SKM-1 (cell line): ENCODE data around the gene SPATA13.
"Not testable (repeated sequence)": the region's sequence is repeated elsewhere in the genome, so short reads cannot be mapped to it uniquely, and the experiment has no call there.

Source experiments
- DNase-seq: peaks from one replicate; lab custom pipeline; 2025; ENCODE audit not compliant: unreplicated experiment; lab: John Stamatoyannopoulos, UW

SPATA13 gene

DNA sequence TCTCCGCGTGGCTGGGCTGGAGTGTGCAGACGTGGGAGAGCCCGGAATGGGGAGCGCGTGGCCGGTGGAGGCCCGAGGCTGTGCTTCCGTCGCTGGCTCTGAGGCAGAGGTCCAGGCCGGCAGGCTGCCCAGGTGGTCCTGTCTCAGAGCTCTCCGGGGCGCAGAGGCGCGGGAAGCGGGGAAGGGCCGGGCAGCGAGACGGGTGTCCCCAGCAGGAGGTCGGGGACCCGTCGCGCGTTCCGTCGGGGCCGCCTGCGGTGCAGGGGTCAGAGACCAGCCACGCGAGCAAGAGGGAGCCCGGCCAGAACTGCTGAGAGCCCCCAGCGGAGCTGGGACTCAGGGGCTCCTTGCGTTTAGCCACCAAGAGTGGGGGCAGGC is 147.5 kb downstream of the SPATA13 start:
- no peak for DNase-seq

DNA sequence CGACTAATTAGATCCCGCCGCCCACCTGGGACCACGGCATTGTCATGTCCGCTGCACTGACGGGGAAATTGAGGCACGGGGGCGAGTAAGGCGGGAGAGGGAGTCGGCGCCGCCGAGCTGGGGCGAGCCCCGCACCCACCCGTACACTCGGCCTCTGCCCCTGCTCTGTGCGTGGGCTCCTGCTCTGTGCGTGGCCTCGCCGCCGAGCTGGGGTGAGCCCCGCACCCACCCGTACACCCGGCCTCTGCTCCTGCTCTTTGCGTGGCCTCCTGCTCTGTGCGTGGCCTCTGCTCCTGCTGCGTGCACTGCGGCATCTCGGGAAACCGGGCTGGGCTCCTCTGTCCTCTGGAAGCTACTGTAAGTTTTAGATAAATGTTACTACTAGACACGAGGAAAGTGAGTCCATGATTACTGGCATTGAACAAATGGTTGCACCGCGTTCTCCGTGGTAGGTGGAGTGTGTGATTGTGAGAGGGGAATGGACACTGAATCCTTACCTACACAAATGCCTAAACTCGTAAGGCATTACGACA is 148.0 kb downstream of the SPATA13 start:
- no peak for DNase-seq

DNA sequence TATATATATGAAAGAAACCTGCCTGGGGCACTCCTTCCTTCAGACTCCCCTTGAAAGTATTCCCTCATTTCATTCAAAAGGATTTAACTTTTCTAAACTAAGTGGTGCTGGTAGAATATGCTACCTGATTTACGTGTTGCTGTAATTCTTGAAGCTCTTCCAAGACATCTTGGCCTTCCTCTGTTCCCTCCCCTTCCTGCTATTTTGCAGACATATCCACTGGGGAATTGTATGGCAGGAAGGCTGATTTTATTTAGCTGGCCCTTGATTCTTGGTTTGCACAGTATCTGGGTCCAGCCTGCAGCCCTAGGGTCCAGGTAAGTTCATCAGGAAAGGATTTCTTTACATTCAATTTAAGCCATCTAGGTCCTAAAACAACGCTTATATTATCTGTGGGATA is 148.8 kb downstream of the SPATA13 start, which contains the start of gene C1QTNF9:
Gene C1QTNF9 (plus strand): TSS at position 281 of the 400 bp plus-strand sequence. CDS start 6,424 bp downstream, outside the sequence.
- DNase-seq: not testable (repeated sequence)

DNA sequence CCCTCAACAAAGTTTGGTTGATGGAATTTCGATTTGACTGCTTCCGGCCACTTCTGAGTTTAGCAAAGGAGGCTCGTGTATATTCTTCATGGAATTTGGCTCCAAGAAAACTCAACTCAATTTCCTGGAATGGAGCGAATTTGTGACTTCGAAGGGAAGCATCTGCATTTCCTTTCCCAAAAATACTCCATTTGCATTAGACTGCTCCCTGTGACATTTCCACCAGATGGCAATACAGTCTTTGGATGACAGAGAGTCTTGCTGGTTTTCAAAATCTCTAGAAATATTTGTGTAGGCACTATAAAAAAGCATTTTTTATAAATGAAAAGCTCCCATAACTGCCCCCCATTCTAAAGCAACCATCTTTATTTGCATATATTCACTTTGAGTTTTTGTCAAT is 152.9 kb downstream of the SPATA13 start:
- DNase-seq: no peak

DNA sequence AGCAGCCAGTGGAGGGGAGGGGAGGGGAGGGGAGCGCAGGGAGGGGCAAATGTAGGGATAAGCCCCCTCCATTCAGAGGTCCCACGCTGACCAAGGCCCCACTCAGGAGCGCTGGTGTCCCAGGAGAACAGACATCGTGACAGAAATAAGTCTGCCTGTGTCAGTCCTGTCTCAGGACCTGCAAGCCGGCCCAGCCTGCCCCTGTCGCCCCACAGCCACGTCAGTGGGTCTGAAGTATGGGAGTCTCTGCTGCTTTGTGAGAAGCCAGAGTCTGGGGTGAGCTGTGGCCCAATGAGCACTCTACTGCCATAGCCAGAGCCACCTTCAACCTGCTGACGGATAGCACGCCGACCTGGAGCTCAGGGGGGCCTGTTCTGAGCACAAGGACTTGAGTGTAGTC is 157.3 kb downstream of the SPATA13 start:
- not testable (repeated sequence) for DNase-seq

DNA sequence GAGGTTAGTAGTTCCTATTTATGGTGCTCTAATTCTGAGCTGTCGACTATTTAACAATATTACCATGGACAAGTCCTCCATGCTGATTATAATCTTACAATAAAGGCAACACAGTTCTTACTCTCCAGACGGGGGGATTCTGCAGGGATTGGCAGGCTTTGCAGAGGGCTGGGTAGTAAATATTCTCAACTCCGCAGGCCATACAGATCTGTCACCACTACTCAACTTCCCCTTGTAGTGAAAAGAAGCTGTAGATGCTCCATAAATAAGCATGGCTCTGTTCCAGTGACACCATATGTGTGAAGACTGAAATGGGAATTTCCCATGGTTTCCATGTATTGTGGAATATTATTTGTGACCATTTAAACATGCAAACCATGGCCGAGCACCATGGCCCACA is 158.4 kb downstream of the SPATA13 start:
- not testable (repeated sequence) for DNase-seq

GRCh38 chr13:24319641-24320040 is 159.1 kb downstream of the SPATA13 start:
- DNase-seq: not testable (repeated sequence)

DNA sequence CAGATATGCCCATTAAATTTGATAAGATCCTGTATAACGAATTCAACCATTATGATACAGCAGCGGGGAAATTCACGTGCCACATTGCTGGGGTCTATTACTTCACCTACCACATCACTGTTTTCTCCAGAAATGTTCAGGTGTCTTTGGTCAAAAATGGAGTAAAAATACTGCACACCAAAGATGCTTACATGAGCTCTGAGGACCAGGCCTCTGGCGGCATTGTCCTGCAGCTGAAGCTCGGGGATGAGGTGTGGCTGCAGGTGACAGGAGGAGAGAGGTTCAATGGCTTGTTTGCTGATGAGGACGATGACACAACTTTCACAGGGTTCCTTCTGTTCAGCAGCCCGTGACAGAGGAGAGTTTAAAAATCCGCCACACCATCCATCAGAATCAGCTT is 160.9 kb downstream of the SPATA13 start:
- DNase-seq: not testable (repeated sequence)

DNA sequence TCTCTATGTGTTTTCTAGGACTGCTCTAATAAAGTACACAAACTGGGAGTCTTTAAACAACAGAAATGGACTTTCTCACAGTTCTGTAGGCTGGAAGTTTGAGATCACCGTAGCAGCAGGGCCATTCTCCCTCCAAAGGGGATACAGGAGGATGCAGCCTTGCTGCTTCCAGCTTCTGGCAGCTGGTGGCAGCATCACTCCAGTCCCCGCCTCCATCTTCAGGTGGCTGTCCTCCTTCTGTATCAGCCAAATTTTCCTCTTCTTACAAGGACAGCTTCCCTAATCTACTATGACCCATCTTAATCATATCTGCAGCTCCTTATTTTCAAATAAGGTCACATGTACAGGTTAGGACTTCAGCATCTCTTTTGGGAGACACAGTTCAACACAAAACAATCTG is 161.9 kb downstream of the SPATA13 start:
- DNase-seq: not testable (repeated sequence)

DNA sequence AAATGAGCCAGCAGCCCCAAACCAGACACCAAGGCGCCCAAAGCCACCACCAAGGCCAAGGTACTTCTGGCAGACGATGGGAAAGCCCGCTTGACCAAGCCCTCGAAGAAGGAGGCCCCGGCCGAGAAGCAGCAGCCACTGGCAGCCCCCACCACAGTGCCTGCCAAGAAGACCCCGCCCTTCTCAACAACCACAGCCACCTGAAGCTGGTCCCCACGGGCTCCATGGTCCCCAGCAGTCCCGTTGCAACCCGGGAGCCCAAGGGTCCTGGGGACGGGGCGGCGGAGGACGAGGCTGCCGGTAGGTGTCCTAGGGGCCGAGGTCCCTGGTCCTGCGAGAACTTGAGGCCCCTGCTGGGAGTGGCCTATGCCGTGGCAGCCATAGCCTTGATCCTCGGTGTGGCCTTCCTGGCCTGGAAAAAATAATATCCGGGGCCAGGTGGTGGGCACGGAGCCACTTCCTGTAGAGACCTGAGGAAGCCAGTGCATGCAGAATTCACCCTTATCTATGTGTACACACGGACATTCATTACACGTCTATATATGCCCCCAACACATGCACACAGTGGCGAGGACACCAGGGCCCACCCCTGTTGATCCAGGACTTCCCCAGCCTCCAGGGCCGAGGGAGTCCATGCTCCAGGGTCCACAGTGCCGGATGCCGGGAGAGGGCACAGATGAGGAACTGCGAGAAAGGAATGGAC is 162.7 kb downstream of the SPATA13 start:
- no peak for DNase-seq

DNA sequence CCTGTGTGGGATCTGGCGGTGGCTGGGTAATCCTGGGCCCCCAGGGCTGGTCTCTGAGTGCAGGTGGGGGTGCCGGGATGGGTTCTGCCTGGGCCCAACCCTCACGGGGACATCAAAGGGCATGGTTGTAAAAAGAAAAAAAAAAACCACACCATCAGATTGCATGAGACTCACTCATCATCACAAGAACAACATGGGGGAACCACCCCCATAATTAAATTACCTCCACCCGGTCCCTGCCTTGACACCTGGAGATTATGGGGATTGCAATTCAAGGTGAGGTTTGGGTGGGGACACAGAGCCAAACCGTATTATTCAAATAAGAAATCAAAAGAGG is 163.2 kb downstream of the SPATA13 start:
- no peak for DNase-seq

DNA sequence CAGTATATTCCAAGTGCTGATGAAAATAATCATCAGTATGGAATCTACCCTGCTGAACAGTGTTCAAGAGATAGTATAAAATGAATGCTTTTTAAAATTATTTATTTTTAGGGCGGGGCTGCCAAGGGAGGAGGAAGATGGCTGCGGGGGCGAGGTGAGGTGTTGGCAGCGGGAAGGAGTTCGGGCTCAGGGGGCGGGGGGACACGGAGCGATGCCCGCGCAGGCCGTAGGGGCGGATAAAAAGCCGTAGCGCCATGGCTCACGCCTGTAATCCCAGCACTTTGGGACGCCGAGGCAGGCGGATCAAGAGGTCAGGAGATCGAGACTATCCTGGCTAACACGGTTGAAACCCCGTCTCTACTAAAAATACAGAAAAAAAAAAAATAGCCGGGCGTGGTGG is 167.1 kb downstream of the SPATA13 start:
- not testable (repeated sequence) for DNase-seq

DNA sequence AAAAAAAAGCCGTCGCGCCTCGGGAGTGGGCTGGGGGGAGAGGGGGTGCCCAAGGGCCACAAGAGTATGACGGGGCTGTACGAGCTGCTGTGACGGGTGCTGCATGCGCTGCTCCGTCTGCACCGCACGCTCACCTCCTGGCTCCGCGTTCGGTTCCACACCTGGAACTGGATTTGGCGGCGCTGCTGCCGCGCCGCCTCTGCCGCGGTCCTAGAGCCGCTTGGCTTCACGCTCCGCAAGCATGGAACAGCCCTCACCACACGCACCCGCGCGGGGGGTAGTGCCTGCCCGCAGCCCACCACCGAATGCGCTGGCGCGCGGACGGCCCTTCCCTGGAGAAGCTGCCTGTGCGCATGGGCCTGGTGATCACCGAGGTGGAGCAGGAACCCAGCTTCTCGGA is 167.6 kb downstream of the SPATA13 start:
- no peak for DNase-seq

DNA sequence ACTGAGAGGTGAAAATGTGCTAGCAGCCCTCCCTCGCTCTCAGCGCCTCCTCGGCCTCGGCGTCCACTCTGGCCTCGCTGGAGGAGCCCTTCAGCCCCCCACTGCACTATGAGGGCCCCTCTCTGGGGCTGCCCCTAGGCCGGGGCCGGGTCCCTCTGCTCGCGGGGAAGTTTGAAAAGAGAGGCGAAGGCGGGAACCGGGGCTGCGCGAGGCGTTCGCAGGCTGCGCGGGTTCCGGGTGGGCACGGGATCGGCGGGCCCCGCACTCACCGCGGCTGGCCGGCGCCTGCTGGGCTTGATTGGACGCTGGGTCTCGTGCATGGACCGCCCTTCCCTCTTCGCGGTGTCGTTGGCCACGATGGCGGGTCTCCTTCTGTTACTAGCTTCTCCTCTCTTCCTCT is 178.2 kb downstream of the SPATA13 start:
- DNase-seq: no peak

DNA sequence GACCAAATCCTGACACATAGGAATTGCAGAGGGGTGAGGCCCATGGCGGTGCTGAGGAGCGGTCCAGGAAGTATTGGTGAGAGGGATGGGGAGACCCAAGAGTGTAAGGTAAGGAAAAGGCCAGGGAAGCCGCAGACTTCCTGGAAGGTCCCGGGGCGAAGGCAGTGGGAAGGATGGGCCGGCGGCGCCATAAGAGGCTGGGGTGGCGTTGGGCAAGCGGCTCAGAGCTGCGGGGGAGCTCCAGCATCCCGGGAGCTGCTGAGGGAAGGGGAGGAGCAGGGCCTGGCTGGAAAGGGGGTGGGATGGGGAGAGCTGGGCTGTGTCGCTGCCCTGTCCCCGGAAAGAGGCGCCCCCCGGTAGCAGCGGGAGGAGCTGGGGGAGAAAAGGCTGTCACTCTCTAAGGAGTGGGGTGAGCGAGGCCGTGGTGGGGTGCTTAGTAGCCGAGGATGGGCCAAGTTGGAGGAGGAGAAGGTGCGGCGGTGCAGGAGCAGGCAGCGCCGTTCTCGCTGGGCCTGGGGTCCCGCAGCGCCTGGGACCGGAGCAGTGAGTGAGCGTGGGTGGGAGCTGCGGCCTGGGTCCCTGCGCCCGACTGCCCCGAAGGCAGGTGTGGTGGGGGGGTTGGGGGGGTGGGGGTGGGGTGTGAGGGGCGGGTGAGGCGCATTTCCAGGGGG is 179.6 kb downstream of the SPATA13 start:
- DNase-seq: no peak

DNA sequence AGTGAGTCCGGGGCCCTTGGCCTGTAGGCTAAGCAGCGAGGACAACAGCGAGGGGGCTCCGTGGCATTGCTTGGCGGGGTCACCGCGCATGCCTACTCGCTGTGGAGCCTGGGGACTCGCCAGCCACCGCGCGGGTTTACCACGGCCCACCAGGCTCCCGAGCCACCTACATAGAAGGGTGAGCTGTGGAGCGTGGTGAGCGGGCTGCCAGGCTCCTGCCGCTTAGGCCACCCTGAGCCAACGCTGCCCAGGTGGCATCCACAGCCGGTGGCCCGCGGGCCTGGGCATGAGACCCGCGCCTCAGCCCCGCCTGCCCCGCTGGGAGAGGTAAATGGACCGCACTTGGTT is 180.1 kb downstream of the SPATA13 start:
- DNase-seq: no peak

GRCh38 chr13:24341439-24341838 is 180.9 kb downstream of the SPATA13 start:
- DNase-seq: no peak

DNA sequence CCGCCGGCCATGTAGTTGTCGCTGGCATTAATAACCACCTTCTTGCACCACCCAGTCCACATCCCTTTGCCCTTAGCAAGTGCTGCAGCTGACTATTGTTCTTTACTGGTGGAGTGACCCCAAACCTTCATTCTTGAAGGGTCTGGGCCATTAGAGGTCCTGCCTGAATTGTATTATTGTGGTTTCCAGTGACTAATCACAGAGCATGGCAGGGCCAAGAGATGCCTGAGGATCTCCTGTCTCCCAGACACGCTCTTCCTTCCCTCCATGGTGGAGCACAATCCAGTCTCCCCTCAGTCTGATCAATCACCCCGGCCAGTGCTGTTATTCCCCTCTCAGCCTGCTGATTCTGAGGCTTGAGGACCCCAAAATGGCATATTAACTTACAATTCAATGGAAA is 187.9 kb downstream of the SPATA13 start:
- DNase-seq: no peak

GRCh38 chr13:24348797-24349515 is 188.4 kb downstream of the SPATA13 start:
- DNase-seq: no peak

DNA sequence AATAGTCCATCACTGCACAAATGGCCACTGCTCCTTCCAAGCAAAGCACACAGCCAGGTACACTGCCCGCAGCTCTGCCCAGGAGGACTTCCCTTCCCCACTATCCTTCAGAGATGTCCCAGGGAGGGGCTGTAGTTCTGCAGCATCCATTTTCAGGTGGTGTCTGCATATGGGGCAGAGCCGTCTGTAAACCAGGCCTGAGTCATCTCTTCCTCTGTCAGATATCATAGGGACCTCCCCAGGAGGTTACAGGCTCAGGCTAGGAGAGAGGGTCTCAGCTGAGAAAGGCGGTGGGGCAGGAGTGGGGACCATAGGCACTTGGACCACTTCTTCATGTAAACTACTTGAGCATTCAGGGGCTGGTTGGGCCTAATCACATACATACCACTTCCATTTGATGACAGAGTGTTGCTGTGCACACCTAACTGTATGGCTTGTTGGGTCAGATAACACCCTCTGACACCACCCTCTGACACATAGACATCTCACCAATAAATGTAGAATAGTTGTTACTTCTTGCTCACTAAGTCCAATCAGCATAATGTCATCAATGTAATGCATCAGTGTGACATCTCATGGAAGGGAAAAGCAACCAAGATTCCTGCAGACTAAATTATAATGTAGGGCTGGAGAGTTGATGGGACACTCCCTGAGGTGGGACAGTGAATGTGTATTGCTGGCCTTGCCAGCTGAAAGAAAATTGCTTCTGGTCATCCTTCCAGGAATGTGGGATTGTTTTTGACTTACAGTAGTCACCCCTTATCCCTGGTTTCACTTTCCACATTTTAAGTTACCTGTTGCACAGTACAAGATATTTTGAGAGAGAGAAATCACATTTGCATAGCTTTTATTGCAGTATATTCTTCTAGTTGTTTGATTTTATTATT is 189.5 kb downstream of the SPATA13 start:
- DNase-seq: not testable (repeated sequence)

- DNase-seq: no peak
Observed at GRCh38 chr13:24351423-24351822, 190.9 kb downstream of the SPATA13 start.
